ENCODE results near the gene ZNF260. TPM values are rescaled to one million over a fixed set of nuclear protein-coding genes. Genes with fewer than 3 reads are reported as not detected.

ZNF260 gene
- total RNA-seq, 1 experiment from 2014 or later, result 0.07 TPM

Other genes with a start within 250 kb of the ZNF260 start
- gene ZFP14, start 149.1 kb downstream of the ZNF260 start, total RNA-seq (2021; ENCODE audit: unreplicated experiment), result 2.8 TPM
- gene ZFP82, start 109.6 kb downstream of the ZNF260 start, total RNA-seq (2021; ENCODE audit: unreplicated experiment), result not detected
- 6.4 TPM for gene ZNF566, start 38.7 kb downstream of the ZNF260 start, total RNA-seq (2021; ENCODE audit: unreplicated experiment)
- 0.30 TPM for gene ZNF529, start 45.0 kb upstream of the ZNF260 start, total RNA-seq (2021; ENCODE audit: unreplicated experiment)
- gene ZNF382, start 77.0 kb upstream of the ZNF260 start, total RNA-seq (2021; ENCODE audit: unreplicated experiment), result not detected
- gene ZNF461, start 138.6 kb upstream of the ZNF260 start, total RNA-seq (2021; ENCODE audit: unreplicated experiment), result 0.34 TPM
- 5.6 TPM for gene ZNF567, start 159.3 kb upstream of the ZNF260 start, total RNA-seq (2021; ENCODE audit: unreplicated experiment)
- gene ZNF850, start 244.5 kb upstream of the ZNF260 start, total RNA-seq (2021; ENCODE audit: unreplicated experiment), result 1.4 TPM